Peyer's patch (tissue), 4 donors: ENCODE results near the gene PRCD. TPM values are rescaled to one million over a fixed set of nuclear protein-coding genes. Genes with fewer than 3 reads are reported as not detected.
A peak's percentile ranks its signal among the peaks of the same experiment; 100 is the strongest.
"Not testable (repeated sequence)": the region's sequence is repeated elsewhere in the genome, so short reads cannot be mapped to it uniquely, and the experiment has no call there.

Source experiments
- DNase-seq, 3 donors: peaks; one replicate each; pipeline ENCODE4 v3.0.0-alpha.2; 2017 to 2019
- H3K27ac ChIP-seq, 4 donors: fragments of 200-600 bp; sonication (generic); one replicate each; pipeline ENCODE4 v1.5.1; 2016 to 2019
- H3K27me3 ChIP-seq, 2 donors: fragments of 200-600 bp; sonication (generic); one replicate each; pipeline ENCODE4 v1.5.1; 2019
- H3K36me3 ChIP-seq, 3 donors: fragments of 200-600 bp; sonication (generic); one replicate each; pipeline ENCODE4 v1.5.1; 2016 to 2019
- H3K4me1 ChIP-seq, 4 donors: fragments of 200-600 bp; sonication (generic); one replicate each; pipeline ENCODE4 v1.5.1; 2016 to 2019
- H3K4me3 ChIP-seq, 4 donors: fragments of 200-600 bp; sonication (generic); 1 replicate in 3 of 4; 2 replicates in 1 of 4; pipeline ENCODE4 v1.5.1; 2016 to 2019; ENCODE audit warnings: mild to moderate bottlenecking in 1 of 4
- H3K9me3 ChIP-seq, 4 donors: fragments of 200-600 bp; sonication (generic); one replicate each; pipeline ENCODE4 v1.5.1; 2016 to 2019; ENCODE audit warnings: mild to moderate bottlenecking in 1 of 4
- POLR2A ChIP-seq, 2 donors: fragments of 450-650 bp; IDR thresholded peaks; one replicate each; pipeline ENCODE4 v1.5.1; 2017; ENCODE audit warnings: antibody characterized with exemption in 2 of 2, mild to moderate bottlenecking in 2 of 2, moderate library complexity in 2 of 2
- total RNA-seq, 4 donors: library from RNA; depleted of rRNA; stranded (reverse); fragments of >200 nt; gene quantifications; one replicate each; pipeline ENCODE4 v1.1.0, GENCODE V29; 2016
- TF ChIP-seq, protein P1 (sequence below), 6 experiments: fragments of 450-650 bp in 4 of 6; fragments of 200-600 bp in 2 of 6; sonication (generic) in 1 of 6; IDR thresholded peaks; one replicate each; pipeline ENCODE4 v1.5.1; 2017 to 2019; ENCODE audit warnings: antibody characterized with exemption in 6 of 6, mild to moderate bottlenecking in 3 of 6, moderate library complexity in 1 of 6

PRCD gene
- total RNA-seq, 4 donors from 2014 or later: 1.2 to 10.7 TPM; not detected in 2

DNA sequence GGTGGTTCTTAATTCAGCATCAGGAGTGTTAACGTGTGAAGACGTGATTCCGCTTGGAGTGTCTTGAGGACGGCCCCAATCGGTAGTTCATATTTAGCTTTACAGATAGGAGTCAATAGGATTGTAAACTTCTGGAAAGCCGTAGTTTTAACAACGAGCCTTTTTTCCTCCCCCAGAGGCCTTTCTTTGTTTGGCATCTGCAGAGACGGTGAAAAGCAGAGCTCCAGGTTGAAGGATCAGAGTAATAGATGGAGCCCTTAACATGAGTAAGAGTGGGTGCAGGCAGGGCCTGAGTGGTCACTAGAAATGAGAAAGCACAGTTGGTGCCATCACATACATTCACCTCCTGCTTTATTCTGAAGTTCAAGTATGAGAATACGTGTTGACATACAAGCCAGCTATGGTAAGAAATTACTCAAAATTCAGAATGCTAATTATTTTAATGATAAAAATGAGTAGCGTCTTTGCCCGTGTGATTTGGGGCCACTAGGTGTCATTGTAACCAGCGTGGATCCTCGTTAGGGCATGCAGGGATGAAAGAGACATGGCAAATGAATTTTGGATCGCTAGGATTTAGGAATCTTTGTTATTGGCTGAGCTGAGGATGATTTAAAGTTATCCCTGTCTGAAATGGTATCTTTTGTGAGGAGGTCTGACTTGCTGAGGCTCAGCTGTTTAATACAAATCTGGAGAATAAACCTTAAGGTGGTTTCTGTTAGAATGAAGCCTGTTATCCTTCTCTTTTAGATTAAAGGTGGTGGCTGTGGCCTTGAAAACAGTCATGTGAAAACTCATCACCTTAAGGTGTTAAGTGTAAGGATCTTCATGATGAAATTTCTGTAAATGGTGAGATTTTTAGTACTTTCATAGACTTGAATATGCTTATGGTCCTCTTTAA is 18.6 kb downstream of the PRCD start:
- no peaks in the 10 kb centered on the region for H3K27me3 ChIP-seq
- peaks cover 0 to 45% (median 5%) of the 10 kb centered on the region in 4 donors for H3K4me1 ChIP-seq
- no peak for DNase-seq
- H3K9me3 ChIP-seq: no peaks in the 10 kb centered on the region
- H3K36me3 ChIP-seq: peaks cover 0 to 8% (median 0%) of the 10 kb centered on the region in 3 donors
- TF ChIP-seq POLR2A (IDR thresholded peaks at IDR 0.05): no peak
- TF ChIP-seq, protein P1, sequence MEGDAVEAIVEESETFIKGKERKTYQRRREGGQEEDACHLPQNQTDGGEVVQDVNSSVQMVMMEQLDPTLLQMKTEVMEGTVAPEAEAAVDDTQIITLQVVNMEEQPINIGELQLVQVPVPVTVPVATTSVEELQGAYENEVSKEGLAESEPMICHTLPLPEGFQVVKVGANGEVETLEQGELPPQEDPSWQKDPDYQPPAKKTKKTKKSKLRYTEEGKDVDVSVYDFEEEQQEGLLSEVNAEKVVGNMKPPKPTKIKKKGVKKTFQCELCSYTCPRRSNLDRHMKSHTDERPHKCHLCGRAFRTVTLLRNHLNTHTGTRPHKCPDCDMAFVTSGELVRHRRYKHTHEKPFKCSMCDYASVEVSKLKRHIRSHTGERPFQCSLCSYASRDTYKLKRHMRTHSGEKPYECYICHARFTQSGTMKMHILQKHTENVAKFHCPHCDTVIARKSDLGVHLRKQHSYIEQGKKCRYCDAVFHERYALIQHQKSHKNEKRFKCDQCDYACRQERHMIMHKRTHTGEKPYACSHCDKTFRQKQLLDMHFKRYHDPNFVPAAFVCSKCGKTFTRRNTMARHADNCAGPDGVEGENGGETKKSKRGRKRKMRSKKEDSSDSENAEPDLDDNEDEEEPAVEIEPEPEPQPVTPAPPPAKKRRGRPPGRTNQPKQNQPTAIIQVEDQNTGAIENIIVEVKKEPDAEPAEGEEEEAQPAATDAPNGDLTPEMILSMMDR (IDR thresholded peaks at IDR 0.05): peak in 5 of 6 experiments; percentile 7 to 65 (median 49)
- peak overlapping the region; percentile 60 to 73 (median 68) for H3K4me3 ChIP-seq
- peak overlapping the region; percentile 80 to 87 (median 84) for H3K27ac ChIP-seq

DNA sequence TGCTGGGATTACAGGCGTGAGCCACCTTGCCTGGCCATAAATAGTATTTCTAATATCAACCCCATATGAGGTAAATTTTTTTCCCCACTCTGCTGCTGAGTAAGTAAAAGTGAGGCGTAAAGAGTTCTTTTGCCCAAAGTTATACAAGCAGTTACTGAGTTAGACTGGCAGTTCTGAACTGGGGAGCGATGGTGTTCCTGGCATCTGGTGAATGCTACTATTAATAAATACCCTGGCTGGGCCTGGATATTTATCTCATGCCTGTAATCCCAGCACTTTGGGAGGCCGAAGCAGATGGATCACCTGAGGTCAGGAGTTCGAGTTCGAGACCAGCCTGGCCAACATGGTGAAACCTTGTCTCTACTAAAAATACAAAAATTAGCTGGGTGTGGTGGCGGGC is 19.6 kb downstream of the PRCD start:
- H3K4me3 ChIP-seq, H3K27ac ChIP-seq, H3K9me3 ChIP-seq, H3K36me3 ChIP-seq, H3K27me3 ChIP-seq, DNase-seq: not testable (repeated sequence)
- peaks cover 0 to 45% (median 5%) of the 10 kb centered on the region in 4 donors for H3K4me1 ChIP-seq

DNA sequence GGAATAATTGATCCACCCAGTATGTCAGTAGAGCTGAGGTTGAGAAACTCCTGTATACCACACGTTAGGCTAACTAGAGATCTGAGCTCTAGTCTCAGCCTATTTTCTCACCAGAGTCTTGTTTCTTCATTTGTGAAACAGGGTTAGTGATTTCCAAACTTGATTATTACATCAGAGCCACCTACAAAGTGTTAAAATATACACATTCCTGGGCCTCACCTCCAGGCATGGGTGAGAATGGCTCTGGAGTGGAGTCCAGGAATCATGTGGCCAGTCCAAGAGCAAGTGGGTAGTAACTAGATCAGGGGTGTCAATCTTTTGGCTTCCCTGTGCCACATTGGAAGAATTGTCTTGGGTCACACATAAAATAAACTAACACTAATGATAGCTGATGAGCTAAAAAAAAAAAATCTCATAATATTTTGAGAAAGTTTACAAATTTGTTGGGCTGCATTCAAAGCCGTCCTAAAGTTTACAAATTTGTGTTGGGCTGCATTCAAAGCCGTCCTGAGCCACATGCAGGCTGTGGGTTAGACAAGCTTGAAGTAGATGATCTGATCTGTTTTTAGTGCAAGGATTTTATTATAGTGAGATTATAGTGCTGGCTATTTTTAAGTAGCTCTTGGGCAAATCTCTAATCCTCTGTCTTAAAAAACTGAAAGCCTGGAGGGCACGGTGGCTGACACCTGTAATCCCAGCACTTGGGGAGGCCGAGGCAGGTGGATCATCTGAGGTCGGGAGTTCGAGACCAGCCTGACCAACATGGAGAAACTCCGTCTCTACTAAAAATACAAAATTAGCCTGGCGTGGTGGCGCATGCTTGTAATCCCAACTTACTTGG is 20.4 kb downstream of the PRCD start:
- Histone ChIP-seq H3K27me3 (no peaks in the 10 kb centered on the region), H3K4me3 (peak overlapping the region in 1 of 4 donors; percentile 3), H3K27ac (peak overlapping the region in 3 of 4 donors; percentile 35 to 55 (median 47)), H3K9me3 (no peaks in the 10 kb centered on the region), H3K4me1 (peaks cover 0 to 45% (median 5%) of the 10 kb centered on the region in 4 donors), H3K36me3 (peaks cover 0 to 16% (median 0%) of the 10 kb centered on the region in 3 donors)
- no peak for DNase-seq
- TF ChIP-seq, protein P1 (IDR thresholded peaks at IDR 0.05): no peak
- no peak for TF ChIP-seq POLR2A (IDR thresholded peaks at IDR 0.05)

DNA sequence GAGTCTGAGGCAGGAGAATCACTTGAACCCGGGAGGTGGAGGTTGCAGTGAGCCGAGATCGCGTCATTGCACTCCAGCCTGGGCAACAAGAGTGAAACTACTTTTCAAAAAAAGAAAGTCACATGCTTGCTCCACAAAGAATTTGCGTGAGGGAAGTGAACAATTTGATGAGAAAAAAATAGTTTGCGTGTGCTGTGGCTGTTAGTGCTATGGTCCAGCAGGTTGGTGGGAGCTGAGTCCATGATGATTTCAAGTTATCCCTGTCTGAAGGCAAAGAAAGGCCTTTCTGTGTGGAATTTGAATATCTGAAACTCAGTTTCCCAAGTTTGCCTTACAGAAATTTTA is 21.0 kb downstream of the PRCD start:
- no peaks in the 10 kb centered on the region for H3K27me3 ChIP-seq
- no peak for DNase-seq
- peaks cover 0 to 45% (median 5%) of the 10 kb centered on the region in 4 donors for H3K4me1 ChIP-seq
- H3K36me3 ChIP-seq: peaks cover 0 to 21% (median 0%) of the 10 kb centered on the region in 3 donors
- H3K4me3 ChIP-seq: peak overlapping the region in 1 of 4 donors; percentile 3
- H3K27ac ChIP-seq: peak overlapping the region in 3 of 4 donors; percentile 35 to 55 (median 47)
- TF ChIP-seq, protein P1 (IDR thresholded peaks at IDR 0.05): no peak
- TF ChIP-seq POLR2A (IDR thresholded peaks at IDR 0.05): no peak
- H3K9me3 ChIP-seq: no peaks in the 10 kb centered on the region

DNA sequence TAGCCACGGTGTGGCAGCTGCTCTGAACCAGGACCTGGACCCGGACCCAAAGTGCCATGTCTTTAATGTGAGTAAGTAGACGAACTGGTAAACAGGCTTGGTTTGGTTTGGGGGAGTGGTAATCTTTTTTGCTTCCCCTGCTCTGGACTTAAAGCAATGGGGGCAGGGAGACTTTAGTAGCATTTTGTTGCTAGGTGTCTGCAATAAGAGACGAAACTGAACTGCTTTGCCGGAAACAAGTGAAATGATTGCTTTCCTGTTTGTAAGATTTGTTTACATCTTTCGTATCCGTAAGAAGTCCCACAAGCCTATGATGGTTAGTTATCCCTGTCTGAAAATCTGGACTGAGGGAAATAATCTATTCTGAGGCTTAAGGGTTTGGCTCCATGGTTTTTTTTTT is 21.5 kb downstream of the PRCD start:
- Histone ChIP-seq H3K27me3 (no peaks in the 10 kb centered on the region), H3K9me3 (no peaks in the 10 kb centered on the region), H3K27ac (peak overlapping the region in 3 of 4 donors; percentile 35 to 55 (median 47)), H3K4me3 (peak overlapping the region in 1 of 4 donors; percentile 3), H3K4me1 (peaks cover 0 to 45% (median 5%) of the 10 kb centered on the region in 4 donors), H3K36me3 (peaks cover 0 to 21% (median 0%) of the 10 kb centered on the region in 3 donors)
- no peak for DNase-seq
- no peak for TF ChIP-seq POLR2A (IDR thresholded peaks at IDR 0.05)
- TF ChIP-seq, protein P1 (IDR thresholded peaks at IDR 0.05): no peak
